A673 (cell line): ENCODE results near the gene LRBA. TPM values are rescaled to one million over a fixed set of nuclear protein-coding genes. Genes with fewer than 3 reads are reported as not detected.

Experiments
- BruUV-seq: library from RNA; stranded (reverse); fragments of 400-500 nt; replicated peaks from 2 replicates; lab custom pipeline; 2021; lab: Mats Ljungman, UMichigan
- CTCF ChIA-PET: fragments of 300-600 bp; sonication (Branson Sonifier 250); formaldehyde crosslinking; loops from one replicate; lab custom pipeline; 2022; ENCODE audit warnings: antibody characterized with exemption; lab: Charles Lee
- POLR2A ChIA-PET: fragments of 300-600 bp; sonication (Branson Sonifier 250); formaldehyde crosslinking; loops from one replicate; lab custom pipeline; 2022; ENCODE audit warnings: antibody characterized with exemption; ENCODE audit not compliant: low non-redundant PET; lab: Charles Lee
- DNase-seq: peaks from one replicate; pipeline ENCODE4 v3.0.0-alpha.2; 2015; ENCODE audit warnings: low spot score
- H3K27ac ChIP-seq: fragments of 200-600 bp; sonication (generic); 2 replicates; pipeline ENCODE4 v1.5.1; 2016; ENCODE audit warnings: mixed run types, low read depth, mild to moderate bottlenecking, mixed read lengths, antibody characterized with exemption, low read length; ENCODE audit not compliant: poor library complexity, severe bottlenecking
- H3K27me3 ChIP-seq: fragments of 200-600 bp; sonication (generic); replicated peaks from 2 replicates; pipeline ENCODE4 v1.6.1; 2017; ENCODE audit warnings: mixed run types, low read depth, mild to moderate bottlenecking, mixed read lengths, antibody characterized with exemption, low read length; ENCODE audit not compliant: insufficient read depth, poor library complexity
- H3K36me3 ChIP-seq: fragments of 200-600 bp; sonication (generic); 2 replicates; pipeline ENCODE4 v1.6.1; 2016; ENCODE audit warnings: mixed run types, mild to moderate bottlenecking, mixed read lengths, antibody characterized with exemption, low read length; ENCODE audit not compliant: insufficient read depth, poor library complexity, severe bottlenecking
- H3K4me1 ChIP-seq: fragments of 200-600 bp; sonication (generic); 2 replicates; pipeline ENCODE4 v1.6.1; 2017; ENCODE audit warnings: mixed run types, mild to moderate bottlenecking, mixed read lengths, antibody characterized with exemption, low read length; ENCODE audit not compliant: insufficient read depth, poor library complexity, severe bottlenecking
- H3K4me3 ChIP-seq: fragments of 200-600 bp; sonication (generic); 2 replicates; pipeline ENCODE4 v1.5.1; 2016; ENCODE audit warnings: low read depth, mixed run types, mild to moderate bottlenecking, mixed read lengths, low read length; ENCODE audit not compliant: poor library complexity, severe bottlenecking
- H3K9me3 ChIP-seq: fragments of 200-600 bp; sonication (generic); 2 replicates; pipeline ENCODE4 v1.6.1; 2016; ENCODE audit warnings: mixed run types, low read depth, mild to moderate bottlenecking, mixed read lengths, antibody characterized with exemption, low read length; ENCODE audit not compliant: poor library complexity, severe bottlenecking
- EZH2 ChIP-seq: fragments of 200-600 bp; sonication (generic); IDR thresholded peaks from 2 replicates; pipeline ENCODE4 v1.6.1; 2017; ENCODE audit warnings: borderline replicate concordance, low read depth, mild to moderate bottlenecking, mixed read lengths, antibody characterized with exemption, low read length; ENCODE audit not compliant: poor library complexity, severe bottlenecking
- intact Hi-C: fragments of 100-400 bp; cut with micrococcal nuclease; formaldehyde crosslinking; loops from one replicate; pipeline ENCODE4 v1.10.0; 2022; ENCODE audit not compliant: unreplicated experiment
- total RNA-seq: library from RNA; stranded (reverse); gene quantifications from 2 replicates; pipeline ENCODE4 v1.2.3, GENCODE V29; 2021
- TF ChIP-seq, protein P1 (sequence below): fragments of 300-800, 200-600 bp; sonication (generic); conservative IDR thresholded peaks from 2 replicates; pipeline ENCODE4 v1.5.1; 2017; ENCODE audit warnings: low read depth, mild to moderate bottlenecking, antibody characterized with exemption, low read length, moderate library complexity, mixed read lengths

LRBA gene
- total RNA-seq, 1 experiment from 2014 or later, result 35.7 TPM

- intact Hi-C loops, result no loop called here
- Histone ChIP-seq H3K4me1 (peaks cover 5% of the 10 kb centered on the region), H3K9me3 (no peaks in the 10 kb centered on the region), H3K27me3 (no peaks in the 10 kb centered on the region), H3K27ac (no peak overlapping the region), H3K4me3 (no peak overlapping the region), H3K36me3 (no peaks in the 10 kb centered on the region)
- TF ChIP-seq EZH2, result no peak
- TF ChIP-seq, protein P1, sequence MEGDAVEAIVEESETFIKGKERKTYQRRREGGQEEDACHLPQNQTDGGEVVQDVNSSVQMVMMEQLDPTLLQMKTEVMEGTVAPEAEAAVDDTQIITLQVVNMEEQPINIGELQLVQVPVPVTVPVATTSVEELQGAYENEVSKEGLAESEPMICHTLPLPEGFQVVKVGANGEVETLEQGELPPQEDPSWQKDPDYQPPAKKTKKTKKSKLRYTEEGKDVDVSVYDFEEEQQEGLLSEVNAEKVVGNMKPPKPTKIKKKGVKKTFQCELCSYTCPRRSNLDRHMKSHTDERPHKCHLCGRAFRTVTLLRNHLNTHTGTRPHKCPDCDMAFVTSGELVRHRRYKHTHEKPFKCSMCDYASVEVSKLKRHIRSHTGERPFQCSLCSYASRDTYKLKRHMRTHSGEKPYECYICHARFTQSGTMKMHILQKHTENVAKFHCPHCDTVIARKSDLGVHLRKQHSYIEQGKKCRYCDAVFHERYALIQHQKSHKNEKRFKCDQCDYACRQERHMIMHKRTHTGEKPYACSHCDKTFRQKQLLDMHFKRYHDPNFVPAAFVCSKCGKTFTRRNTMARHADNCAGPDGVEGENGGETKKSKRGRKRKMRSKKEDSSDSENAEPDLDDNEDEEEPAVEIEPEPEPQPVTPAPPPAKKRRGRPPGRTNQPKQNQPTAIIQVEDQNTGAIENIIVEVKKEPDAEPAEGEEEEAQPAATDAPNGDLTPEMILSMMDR, result no peak
- ChIA-PET POLR2A (no interaction called here), CTCF (no interaction called here)
- BruUV-seq, result no TSS peak
- DNase-seq, result no peak
Measured at GRCh38 chr4:150325872-150326271, 689.2 kb downstream of the LRBA start.

GRCh38 chr4:150323406-150324325 is 691.4 kb downstream of the LRBA start:
- TF ChIP-seq, protein P1, result no peak
- TF ChIP-seq EZH2, result no peak
- ChIA-PET POLR2A (no interaction called here), CTCF (interaction anchor here (0.7 kb wide), 1 partner anchor 21 kb away, joined by 3 read pairs; no protein-coding TSS in a partner anchor)
- no peaks in the 10 kb centered on the region for H3K27me3 ChIP-seq
- no peaks in the 10 kb centered on the region for H3K36me3 ChIP-seq
- H3K4me1 ChIP-seq, result peaks cover 5% of the 10 kb centered on the region
- no TSS peak for BruUV-seq
- no peak overlapping the region for H3K4me3 ChIP-seq
- intact Hi-C loops, result no loop called here
- H3K27ac ChIP-seq, result no peak overlapping the region
- H3K9me3 ChIP-seq, result no peaks in the 10 kb centered on the region
- no peak for DNase-seq

- Histone ChIP-seq H3K4me1 (peaks cover 5% of the 10 kb centered on the region), H3K27ac (no peak overlapping the region), H3K27me3 (no peaks in the 10 kb centered on the region), H3K36me3 (no peaks in the 10 kb centered on the region), H3K9me3 (no peaks in the 10 kb centered on the region), H3K4me3 (no peak overlapping the region)
- TF ChIP-seq, protein P1, result no peak
- no TSS peak for BruUV-seq
- intact Hi-C loops, result no loop called here
- ChIA-PET CTCF (no interaction called here), POLR2A (no interaction called here)
- no peak for DNase-seq
Measured at GRCh38 chr4:150322646-150323045, 692.4 kb downstream of the LRBA start.
